ENCODE results near the gene ZNF544.

The ZNF544 gene

DNA sequence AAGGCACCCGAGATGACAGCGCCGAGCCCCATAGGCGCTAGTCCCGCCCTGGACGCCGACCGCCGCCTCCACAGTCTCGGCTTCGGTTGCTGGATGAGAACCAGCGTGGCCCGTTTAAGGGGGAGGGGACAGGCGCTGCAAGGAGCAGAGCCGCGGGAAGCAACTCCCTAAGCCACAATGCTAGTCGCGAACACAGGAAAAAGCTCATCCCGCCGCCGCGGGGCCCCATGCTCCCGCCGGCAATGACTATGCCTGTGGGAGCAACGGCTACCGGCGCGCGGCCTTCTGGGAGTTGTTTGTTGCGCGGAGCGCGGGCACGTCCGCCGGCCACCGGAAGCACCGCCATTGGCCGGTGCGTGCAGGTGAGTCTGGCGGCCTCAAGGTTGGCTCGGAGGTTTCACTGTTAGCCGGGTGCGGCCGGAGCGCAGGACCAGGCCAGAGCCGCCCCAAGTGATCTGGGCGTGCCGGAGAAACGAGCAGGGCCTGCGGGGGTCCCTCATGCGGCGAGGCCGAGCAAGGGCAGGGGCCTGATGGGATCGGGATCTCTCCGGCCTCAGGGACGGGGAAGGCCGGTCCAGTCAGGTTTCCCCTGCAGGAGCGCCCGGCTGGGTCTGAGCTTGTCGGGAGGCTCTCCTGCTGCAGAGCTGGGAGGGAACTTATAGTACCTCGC is at the start of gene ZNF544:
Gene ZNF544, plus strand, starts transcription at position 330 of the 670 bp plus-strand sequence. CDS start 15,110 bp downstream, outside the sequence.
- peak; percentile 82 for DNase-seq (ENCODE audit: low spot score)

DNA sequence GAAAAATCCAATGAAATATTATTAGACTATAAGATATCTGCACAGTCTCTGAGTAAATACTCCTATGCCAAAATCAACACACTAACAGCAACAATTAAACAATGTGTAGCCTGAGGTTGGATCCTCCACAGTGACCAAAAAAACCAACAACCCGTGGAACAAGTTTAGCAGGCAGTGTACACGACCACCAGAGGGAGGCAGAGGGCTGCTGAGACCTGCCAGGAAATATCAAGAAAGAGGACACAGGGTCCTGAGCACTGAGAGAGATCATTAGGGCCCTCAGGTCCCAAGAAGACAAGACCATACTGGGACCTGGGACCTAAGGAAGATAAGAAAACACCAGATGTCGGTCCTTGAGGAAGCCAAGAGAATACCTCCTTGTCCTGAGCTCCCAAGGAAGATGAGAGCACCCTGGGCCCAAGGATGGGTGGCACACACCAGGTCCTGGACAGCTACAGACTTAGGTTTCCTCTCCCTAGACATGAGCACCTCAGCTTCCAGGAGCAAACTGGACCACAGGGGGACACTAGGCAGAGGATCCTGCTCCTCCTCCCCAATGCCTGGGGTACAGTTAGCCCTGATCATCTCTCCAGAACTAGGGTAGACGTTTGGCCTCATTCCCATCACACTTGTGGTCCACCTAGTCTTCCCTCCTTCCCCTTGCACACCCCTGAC is 46.7 kb upstream of the ZNF544 start:
- peak; percentile 60 for DNase-seq (ENCODE audit: low spot score)

DNA sequence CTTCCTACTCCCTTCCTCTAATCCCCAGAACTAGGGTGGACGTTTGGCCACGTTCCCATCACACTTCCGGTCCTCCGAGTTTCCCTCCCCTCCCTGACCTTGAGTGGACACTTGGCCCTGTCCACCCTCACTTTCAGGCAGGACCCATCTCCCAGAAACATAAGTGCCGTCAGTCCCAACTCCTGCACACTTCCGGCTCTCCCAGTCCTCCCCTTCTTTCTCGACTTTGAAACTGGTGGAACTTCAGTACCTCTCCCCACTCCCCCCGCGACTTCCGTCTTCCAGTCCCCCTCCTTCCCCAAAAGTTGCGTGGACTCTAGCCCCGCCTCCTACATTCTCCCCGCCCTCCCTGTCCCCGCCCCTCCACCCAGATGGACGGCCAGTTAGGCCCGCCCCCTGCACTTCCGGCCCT is 46.1 kb upstream of the ZNF544 start:
- DNase-seq (ENCODE audit: low spot score) = no peak

DNA sequence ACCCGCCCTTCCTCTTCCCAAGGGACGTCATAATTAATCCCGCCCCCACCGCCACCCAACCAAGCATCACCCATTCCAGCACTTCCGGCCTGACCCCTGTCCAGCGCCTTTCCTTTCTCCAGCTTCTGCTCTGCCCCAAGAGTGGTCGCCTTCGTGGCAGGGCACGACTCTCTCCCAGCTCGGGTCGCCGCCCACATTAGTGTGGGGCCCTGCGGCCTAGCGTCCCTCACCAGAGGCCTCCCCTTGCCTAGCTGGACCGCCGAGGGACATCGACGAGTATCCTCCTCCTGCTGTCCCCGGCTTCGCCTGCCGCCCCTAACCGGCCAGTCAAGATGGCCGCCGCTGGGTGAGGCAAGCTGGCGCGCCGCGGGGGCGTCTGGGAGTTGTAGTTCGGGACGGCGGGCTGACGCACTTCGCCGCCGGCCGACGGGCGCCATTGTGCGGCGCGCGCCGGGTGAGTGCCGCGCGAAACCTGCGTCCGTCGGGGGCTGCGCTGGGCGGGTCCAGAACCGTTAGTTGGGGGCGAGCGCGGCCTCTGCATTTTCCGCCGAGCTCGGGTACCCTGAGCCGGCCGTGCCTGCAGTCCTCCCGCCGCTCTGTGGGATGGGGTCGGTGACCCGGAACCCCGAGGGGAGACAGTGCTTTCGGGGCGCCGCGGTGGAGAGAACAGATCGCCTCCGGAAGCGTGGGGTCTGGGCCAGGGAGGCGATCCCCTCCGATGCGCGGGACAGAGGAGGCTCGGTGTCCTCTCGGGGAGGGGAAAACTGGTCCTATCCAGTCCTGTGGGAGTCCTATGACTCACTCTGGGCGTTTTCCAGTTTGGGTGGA is 45.5 kb upstream of the ZNF544 start, which contains the start of gene ZNF274:
Gene ZNF274, plus strand, starts transcription at position 73 of the 828 bp plus-strand sequence. CDS start 905 bp downstream, outside the sequence.
- peak; percentile 96 for DNase-seq (ENCODE audit: low spot score)

DNA sequence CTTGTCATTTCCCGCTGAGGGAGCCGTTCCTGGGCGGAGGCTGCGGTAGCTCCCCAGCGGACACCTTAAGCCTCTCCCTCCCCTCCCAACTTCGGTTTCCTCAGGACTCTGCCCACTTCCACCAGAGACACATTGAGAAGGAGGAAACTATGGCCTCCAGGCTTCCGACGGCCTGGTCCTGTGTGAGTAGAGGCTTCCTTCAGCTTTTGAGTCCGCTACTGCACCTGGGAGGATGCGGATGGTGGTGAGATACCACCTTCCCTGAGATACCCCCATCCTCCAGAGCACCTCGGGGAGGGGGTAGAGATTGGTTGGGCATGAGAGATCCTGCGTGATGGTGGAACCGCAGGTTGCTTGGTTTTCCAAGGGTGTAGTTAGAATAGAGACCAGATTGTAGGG is 44.9 kb upstream of the ZNF544 start:
- peak; percentile 35 for DNase-seq (ENCODE audit: low spot score)

DNA sequence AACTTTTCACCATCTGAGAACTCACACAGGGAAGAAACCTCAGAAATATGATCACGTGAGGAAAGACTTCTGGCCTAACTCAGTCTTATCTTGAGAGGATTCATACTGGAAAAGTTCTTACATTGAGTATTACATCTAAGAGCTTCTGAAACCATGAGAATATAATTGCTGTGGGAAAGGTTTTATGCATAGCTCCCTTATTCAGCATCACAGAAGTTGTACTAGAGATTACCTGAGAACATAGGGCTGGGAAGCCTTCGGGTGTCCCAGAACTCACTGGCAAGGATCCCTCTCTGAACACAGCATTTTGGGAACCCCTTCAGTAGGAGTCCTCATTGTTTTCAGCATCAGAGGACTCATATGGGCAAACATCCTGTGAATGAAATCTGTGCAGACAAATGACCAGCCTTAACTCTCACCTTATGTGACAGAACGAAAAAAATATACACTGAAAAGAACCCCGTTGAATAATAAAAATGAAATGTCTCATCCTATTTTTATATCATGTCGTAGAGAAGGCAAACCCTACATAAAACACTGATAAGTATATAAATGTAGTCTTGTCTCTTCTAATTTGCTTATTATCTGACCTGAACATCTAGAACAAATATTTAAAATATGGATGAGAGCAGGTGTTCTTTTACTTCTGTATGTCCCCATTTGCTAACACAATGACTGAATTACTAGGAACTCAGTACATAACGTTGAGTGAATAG is 31.7 kb upstream of the ZNF544 start:
- DNase-seq (ENCODE audit: low spot score) = no peak

DNA sequence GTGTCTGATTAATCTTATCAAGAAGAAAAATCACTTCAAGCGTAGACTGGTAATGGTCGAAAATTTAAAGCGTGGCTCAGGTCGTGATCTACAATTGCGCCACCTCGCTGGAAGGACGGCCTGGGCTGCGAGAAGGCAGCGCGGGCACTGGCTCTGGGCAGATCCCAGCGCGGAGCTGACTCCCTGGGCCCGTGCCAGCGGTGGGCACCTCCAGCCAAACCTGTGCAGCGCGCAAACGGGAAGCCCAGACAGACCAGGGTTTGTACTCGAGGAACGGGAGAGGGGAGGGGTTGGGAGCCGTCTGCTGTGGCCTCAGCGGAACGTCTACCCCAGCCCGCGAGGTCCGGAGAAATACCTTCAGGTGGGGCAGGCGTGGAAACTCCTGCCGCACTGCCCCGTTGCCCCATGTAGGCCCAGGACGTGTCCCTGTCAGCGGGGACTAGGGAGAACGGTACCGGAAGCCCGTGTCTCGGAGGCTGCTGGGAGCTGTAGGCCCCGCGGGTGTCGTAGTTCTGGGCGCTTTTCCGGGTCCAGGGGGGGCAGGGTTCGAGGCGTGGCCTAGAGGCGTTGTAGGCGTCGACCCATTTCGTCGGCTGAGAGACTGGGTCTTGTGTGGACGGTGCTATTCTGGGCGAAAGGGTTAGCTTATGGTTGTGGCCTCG is 24.8 kb upstream of the ZNF544 start:
- DNase-seq (ENCODE audit: low spot score) = no peak

DNA sequence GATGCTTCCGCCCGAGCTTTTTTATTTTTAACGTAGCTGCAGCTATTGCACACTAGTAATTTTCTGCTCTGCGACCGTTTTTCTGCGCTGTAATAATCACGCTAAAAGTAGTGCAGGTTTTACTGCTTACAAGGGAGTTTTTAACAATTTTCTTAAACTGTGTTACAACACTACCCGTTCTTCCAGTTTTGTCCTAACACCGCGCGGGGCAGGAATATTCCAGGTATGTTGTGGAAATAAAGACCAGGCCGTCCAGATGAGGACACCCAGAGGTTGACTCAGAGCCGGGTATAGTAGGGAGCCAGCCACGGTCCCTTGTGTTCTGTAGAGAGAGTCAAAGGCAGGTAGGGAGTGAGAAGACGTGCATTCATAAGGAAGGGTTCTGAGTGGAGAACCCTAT is 24.1 kb upstream of the ZNF544 start:
- DNase-seq (ENCODE audit: low spot score) = no peak

DNA sequence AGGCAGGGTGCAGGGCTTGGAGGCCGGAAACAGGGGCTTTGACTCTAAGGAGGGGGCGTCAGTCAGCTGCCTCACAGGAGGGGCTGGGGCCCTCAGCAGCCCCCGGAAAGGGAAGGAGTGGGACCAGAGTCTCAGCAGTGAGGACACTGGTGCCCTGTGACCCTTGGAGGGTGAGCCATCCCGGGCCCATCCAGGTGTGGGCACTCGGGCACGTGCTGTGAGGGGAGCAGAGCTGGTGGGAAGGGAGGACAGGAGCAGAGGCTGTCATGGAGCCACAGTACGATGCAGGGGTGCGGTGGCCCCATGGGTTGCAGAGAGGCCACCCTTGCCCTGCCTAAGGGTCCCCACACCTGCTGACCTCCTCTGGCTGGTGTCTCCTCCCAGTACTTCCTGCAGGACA is 19.1 kb upstream of the ZNF544 start:
- no peak for DNase-seq (ENCODE audit: low spot score)

DNA sequence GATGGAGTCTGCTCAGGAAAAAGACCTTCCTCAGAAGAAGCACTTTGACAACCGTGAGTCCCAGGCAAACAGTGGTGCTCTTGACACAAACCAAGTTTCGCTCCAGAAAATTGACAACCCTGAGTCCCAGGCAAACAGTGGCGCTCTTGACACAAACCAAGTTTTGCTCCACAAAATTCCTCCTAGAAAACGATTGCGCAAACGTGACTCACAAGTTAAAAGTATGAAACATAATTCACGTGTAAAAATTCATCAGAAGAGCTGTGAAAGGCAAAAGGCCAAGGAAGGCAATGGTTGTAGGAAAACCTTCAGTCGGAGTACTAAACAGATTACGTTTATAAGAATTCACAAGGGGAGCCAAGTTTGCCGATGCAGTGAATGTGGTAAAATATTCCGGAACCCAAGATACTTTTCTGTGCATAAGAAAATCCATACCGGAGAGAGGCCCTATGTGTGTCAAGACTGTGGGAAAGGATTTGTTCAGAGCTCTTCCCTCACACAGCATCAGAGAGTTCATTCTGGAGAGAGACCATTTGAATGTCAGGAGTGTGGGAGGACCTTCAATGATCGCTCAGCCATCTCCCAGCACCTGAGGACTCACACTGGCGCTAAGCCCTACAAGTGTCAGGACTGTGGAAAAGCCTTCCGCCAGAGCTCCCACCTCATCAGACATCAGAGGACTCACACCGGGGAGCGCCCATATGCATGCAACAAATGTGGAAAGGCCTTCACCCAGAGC is 16.2 kb upstream of the ZNF544 start:
- no peak for DNase-seq (ENCODE audit: low spot score)

DNA sequence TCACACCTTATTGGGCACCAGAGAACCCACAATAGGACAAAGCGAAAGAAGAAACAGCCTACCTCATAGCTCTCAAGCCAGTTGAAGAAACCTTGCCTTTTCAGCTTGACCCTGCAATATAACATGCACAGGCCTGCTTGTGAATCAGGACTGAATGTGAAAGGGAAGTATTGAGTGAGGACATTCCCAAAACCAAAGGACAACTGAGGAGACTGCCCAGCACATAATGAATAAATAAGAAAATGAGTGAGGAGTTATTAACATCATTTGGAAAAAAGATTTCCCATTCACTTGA is 15.7 kb upstream of the ZNF544 start:
- DNase-seq (ENCODE audit: low spot score) = no peak

DNA sequence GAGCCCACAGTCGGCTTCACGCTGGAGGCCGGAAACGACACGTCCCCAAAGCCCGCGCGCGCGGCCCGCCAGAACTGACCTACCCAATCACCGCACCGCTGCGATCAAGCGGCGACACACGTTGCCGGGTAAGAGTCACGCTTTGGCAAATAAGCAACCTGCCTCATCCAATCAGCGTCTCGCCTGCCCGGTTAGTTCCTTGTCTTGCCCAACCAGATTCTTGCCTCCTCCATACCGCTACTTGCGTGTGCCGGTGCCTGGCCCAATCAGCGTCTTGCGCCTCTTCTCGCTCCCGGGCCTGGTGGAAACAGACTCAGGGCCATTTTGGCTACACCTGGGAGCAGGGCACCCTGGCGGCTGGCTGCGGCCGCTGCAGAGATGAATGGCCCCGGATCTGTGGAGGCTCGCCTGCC is 11.6 kb upstream of the ZNF544 start:
- no peak for DNase-seq (ENCODE audit: low spot score)

DNA sequence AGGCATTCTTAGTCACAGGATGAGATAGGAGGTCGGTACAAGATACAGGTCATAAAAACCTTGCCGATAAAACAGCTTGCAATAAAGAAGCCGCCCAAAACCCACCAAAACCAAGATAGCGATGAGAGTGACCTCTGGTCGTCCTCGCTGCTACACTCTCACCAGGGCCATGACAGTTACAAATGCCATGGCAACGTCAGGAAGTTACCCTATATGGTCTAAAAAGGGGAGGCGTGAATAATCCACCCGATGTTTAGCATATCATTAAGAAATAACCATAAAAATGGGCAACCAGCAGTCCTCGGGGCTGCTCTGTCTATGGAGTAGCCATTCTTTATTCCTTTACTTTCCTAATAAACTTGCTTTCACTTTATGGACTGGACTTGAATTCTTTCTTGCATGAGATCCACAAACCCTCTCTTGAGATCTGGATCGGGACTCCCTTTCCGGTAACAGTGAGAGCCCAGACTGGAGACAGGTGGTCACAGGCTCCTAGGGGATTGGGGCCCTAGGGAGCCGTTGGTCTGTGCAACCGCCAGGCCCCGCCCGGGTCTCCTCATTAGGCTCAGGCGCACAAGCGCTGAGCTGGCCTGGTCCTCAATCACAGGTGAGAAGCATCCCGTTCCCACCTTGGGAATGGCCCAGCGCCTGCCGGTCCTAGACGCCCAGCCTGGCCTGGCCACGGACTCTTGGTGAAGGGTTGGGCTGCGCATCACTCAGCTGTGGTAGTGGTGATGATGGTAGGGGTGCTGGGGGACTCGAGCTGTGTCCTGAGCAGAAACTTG is 10.9 kb upstream of the ZNF544 start:
- DNase-seq (ENCODE audit: low spot score) = no peak

DNA sequence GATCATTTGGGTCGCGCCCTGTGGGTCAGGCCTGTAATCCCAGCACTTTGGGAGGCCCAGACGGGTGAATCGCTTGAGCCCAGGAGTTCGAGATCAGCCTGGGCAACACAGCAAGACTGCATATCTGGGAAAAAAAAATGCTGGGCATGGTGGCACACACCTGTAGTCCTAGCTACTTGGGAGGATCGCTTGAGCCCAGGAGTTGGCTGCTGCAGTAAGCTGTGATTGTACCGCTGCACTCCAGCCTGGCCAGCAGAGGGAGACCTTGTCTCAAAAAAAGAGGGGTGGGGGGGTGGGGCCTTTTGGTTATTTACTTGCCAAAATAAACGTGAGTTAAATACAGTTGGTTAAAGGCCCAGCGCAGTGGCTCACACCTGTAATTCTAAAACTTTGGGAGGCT is 9.8 kb upstream of the ZNF544 start:
- DNase-seq (ENCODE audit: low spot score) = no peak

DNA sequence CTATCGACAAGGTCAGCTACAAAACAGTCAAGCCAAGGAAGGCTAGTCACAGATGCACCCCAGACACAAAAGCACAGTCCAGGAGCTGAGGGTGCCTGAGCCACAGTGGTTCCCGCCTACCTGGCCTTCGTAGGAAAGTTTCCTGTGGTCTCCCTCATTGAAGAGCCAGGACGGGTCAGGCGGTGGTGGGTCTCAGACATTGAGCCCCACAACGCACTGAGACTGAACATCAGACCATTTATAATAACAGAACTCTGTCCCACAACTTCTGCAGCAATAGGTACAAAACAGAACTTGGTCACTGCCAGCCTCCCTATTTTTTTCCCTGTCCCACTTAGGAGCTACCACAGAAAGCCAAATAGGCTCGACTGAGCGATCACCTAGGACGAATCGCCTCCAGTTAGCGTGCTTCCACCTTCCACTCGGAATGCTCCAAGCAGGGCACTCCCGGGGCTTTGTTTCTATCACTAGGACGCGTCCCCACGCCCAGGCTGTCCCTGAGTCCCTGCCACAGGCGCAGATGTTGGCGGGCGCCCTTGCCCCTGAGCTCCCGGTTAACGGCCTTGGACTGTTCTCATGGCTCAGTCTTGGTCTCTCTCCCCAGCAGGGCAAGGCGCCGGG is 640 bp upstream of the ZNF544 start:
- DNase-seq (ENCODE audit: low spot score) = no peak

DNA sequence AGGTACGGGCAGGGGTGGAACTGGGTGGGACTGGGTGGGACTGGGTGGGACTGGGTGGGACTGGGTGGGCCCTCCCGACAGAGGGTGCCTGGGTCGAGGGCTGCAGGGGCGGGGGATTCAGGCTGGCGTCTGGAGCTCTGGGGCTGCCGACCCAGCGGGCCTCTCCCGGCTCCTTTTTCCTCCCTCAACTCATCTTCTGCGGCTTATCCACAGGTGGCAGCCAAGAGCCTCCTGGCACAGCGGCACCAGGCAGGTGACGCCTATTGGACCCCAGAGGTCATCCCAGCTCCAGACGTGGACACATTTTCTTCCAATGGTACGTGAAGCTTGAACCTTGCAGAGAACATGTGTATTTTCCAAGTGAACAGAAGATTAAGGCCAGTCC is 533 bp downstream of the ZNF544 start:
- peak; percentile 23 for DNase-seq (ENCODE audit: low spot score)

DNA sequence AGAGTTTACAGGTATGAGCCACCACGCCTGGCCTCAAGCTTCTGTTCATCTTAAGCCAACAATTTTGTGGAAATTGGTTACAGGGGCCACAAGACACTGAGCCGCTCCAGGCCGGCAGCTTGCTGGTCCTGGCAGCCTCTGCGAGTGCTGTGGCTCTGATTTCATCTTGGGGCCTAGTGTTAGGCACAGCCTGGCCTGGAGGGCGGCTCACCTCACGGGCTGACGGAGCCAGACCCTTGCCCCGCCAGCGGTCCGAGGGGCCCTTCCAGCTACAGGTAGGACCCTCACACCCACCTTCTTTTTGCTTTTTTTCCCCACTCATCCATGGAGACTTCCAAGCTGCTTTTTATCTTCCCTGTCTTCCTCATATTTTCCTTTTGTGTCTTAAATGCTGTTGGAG is 8.6 kb downstream of the ZNF544 start:
- no peak for DNase-seq (ENCODE audit: low spot score)

DNA sequence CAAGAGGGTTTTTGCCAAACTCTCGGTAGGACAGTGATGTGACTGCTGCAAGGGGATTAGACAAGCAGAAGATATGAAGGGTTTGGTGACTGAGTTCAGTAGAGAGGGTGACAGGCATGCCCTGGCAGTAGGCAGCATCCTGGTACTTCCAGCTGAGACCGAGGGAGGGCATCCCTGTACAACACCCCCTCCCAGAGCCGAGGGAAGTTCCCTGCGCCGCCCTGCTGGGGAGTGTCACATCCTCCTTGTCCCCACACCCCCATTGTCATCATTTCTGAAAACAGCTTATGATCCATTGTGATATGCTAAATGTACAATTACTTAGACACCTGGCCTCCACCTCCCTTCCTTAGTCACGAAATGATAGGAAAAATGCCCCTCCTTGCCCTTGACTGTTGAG is 14.6 kb downstream of the ZNF544 start:
- DNase-seq (ENCODE audit: low spot score) = no peak

DNA sequence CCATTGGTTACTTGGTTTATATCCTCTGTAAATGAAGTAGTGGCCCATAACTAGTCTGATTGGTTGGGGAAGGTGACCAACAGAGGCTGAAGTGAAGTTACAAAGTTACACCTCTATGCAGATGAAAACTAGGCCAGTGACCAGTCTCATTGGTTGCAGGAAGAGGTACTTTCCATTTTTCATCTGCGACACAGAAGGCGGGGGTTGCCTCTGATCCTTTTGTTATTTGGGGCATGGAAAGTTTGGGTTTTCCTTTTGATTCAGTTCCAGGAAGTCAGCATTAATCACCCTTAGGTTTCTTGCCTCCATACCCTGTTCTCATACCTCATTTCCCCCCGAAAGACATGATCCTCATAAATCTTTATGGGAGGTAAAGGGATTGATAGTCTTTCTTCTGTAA is 20.2 kb downstream of the ZNF544 start:
- DNase-seq (ENCODE audit: low spot score) = no peak

DNA sequence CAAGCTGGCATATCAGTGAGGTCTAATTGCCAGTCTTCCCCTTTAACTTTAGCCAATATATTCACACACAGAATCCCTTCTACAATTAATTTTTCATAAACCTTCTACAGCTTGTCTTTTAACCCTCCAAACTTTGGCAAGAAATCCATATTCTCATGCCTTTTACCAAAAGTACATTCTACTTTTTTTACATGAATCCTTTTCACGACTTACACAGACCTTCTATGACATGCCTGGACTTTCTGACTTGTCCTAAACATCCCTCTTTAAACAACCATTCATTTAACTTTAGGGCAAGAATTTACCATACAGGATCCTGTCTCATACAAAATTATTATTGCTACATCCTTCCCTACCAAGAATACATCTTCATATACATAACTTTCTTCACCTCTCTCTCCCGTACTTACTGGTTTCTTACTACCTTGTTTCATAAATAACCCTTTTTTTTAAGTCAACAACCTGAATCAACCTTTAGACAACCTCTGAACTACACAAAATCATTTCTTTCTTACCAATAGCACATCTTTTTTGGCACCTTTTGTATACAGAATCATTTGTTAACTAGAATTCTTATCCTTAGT is 23.5 kb downstream of the ZNF544 start:
- no peak for DNase-seq (ENCODE audit: low spot score)

Measured in HuH-7 (cell line).